ENCODE measurements around the gene RESP18. TPM values are rescaled to one million over a fixed set of nuclear protein-coding genes. Genes with fewer than 3 reads are reported as not detected.

The RESP18 gene
- total RNA-seq, 1 donor from 2014 or later, result not detected

- TF ChIP-seq, protein P1, sequence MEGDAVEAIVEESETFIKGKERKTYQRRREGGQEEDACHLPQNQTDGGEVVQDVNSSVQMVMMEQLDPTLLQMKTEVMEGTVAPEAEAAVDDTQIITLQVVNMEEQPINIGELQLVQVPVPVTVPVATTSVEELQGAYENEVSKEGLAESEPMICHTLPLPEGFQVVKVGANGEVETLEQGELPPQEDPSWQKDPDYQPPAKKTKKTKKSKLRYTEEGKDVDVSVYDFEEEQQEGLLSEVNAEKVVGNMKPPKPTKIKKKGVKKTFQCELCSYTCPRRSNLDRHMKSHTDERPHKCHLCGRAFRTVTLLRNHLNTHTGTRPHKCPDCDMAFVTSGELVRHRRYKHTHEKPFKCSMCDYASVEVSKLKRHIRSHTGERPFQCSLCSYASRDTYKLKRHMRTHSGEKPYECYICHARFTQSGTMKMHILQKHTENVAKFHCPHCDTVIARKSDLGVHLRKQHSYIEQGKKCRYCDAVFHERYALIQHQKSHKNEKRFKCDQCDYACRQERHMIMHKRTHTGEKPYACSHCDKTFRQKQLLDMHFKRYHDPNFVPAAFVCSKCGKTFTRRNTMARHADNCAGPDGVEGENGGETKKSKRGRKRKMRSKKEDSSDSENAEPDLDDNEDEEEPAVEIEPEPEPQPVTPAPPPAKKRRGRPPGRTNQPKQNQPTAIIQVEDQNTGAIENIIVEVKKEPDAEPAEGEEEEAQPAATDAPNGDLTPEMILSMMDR (IDR thresholded peaks at IDR 0.05), result no peak
These were observed 12.3 kb upstream of the RESP18 start for GRCh38 chr2:219344751-219345430.

GRCh38 chr2:219335373-219335786, 2.8 kb upstream of the RESP18 start:
- TF ChIP-seq, protein P1 (IDR thresholded peaks at IDR 0.05), result no peak
- no peak for DNase-seq (ENCODE audit: extremely low spot score, unreplicated experiment)
- Mint-ChIP-seq H3K4me3 (ENCODE audit: unreplicated experiment) (no peak overlapping the region), H3K9me3 (ENCODE audit: unreplicated experiment) (peaks cover 12% of the 10 kb centered on the region), H3K27ac (ENCODE audit: unreplicated experiment) (no peak overlapping the region), H3K27me3 (ENCODE audit: unreplicated experiment) (peaks cover 81% of the 10 kb centered on the region), H3K4me1 (ENCODE audit: unreplicated experiment) (no peaks in the 10 kb centered on the region), H3K36me3 (ENCODE audit: unreplicated experiment) (no peaks in the 10 kb centered on the region)

More at GRCh38 chr2:219344751-219345430, 12.3 kb upstream of the RESP18 start:
- no peak overlapping the region for H3K27ac Mint-ChIP-seq (ENCODE audit: unreplicated experiment)
- H3K36me3 Mint-ChIP-seq (ENCODE audit: unreplicated experiment), result no peaks in the 10 kb centered on the region
- no peak overlapping the region for H3K4me3 Mint-ChIP-seq (ENCODE audit: unreplicated experiment)
- peaks cover 39% of the 10 kb centered on the region for H3K27me3 Mint-ChIP-seq (ENCODE audit: unreplicated experiment)
- peaks cover 10% of the 10 kb centered on the region for H3K4me1 Mint-ChIP-seq (ENCODE audit: unreplicated experiment)
- DNase-seq (ENCODE audit: extremely low spot score, unreplicated experiment), result no peak
- no peaks in the 10 kb centered on the region for H3K9me3 Mint-ChIP-seq (ENCODE audit: unreplicated experiment)

DNA sequence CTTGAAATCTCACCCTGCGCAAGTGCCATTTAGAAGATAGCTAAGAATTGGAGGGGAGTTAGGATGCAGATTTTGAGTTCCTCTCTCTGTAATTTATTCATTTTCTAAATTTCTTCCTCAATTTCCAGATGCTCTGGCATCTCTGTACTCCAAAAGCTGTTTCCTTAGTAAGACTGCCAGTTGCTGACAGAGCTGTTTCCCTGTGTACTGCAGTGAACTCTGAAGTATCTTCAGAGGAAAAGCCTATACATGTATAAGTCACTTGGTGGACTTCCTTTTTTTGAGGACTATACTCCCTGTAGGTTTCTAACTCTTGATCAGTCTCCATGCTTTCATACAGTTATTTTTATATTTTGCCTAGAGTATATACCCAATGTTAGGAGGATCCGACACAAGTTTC, 1.5 kb upstream of the RESP18 start:
- Mint-ChIP-seq H3K9me3 (ENCODE audit: unreplicated experiment) (peaks cover 12% of the 10 kb centered on the region), H3K27ac (ENCODE audit: unreplicated experiment) (no peak overlapping the region), H3K4me3 (ENCODE audit: unreplicated experiment) (no peak overlapping the region), H3K27me3 (ENCODE audit: unreplicated experiment) (peaks cover 75% of the 10 kb centered on the region), H3K4me1 (ENCODE audit: unreplicated experiment) (no peaks in the 10 kb centered on the region), H3K36me3 (ENCODE audit: unreplicated experiment) (no peaks in the 10 kb centered on the region)
- TF ChIP-seq, protein P1 (IDR thresholded peaks at IDR 0.05), result no peak
- DNase-seq (ENCODE audit: extremely low spot score, unreplicated experiment), result no peak

- Mint-ChIP-seq H3K27ac (ENCODE audit: unreplicated experiment) (no peak overlapping the region), H3K4me3 (ENCODE audit: unreplicated experiment) (no peak overlapping the region), H3K9me3 (ENCODE audit: unreplicated experiment) (peaks cover 10% of the 10 kb centered on the region), H3K36me3 (ENCODE audit: unreplicated experiment) (no peaks in the 10 kb centered on the region), H3K27me3 (ENCODE audit: unreplicated experiment) (peaks cover 63% of the 10 kb centered on the region), H3K4me1 (ENCODE audit: unreplicated experiment) (no peaks in the 10 kb centered on the region)
- DNase-seq (ENCODE audit: extremely low spot score, unreplicated experiment), result no peak
- TF ChIP-seq, protein P1 (IDR thresholded peaks at IDR 0.05), result no peak
These were observed 857 bp downstream of the RESP18 start for GRCh38 chr2:219331560-219332213.

- H3K27me3 Mint-ChIP-seq (ENCODE audit: unreplicated experiment), result peaks cover 53% of the 10 kb centered on the region
- no peak for DNase-seq (ENCODE audit: extremely low spot score, unreplicated experiment)
- TF ChIP-seq, protein P1 (IDR thresholded peaks at IDR 0.05), result no peak
These were observed 4.8 kb downstream of the RESP18 start for GRCh38 chr2:219327719-219328118.

More at GRCh38 chr2:219327719-219328118, 4.8 kb downstream of the RESP18 start:
- Mint-ChIP-seq H3K9me3 (ENCODE audit: unreplicated experiment) (no peaks in the 10 kb centered on the region), H3K36me3 (ENCODE audit: unreplicated experiment) (no peaks in the 10 kb centered on the region), H3K4me1 (ENCODE audit: unreplicated experiment) (no peaks in the 10 kb centered on the region), H3K4me3 (ENCODE audit: unreplicated experiment) (no peak overlapping the region), H3K27ac (ENCODE audit: unreplicated experiment) (no peak overlapping the region)
